Neural cell (in vitro differentiated cells): Measurements from ENCODE around the gene SIK3. TPM values are rescaled to one million over a fixed set of nuclear protein-coding genes. Genes with fewer than 3 reads are reported as not detected.
"Not testable (repeated sequence)": the region's sequence is repeated elsewhere in the genome, so short reads cannot be mapped to it uniquely, and the experiment has no call there.

Experiments
- H2AFZ ChIP-seq: fragments of 200-600, 300-800 bp; sonication (generic), shearing (Covaris generic); 2 replicates; pipeline ENCODE4 v1.6.0; 2014; ENCODE audit warnings: low read depth, mild to moderate bottlenecking, antibody characterized with exemption, low read length, moderate library complexity
- H3F3A ChIP-seq: fragments of 200-600 bp; shearing (Covaris generic); 2 replicates; pipeline ENCODE4 v1.6.1; 2016; ENCODE audit warnings: mild to moderate bottlenecking, moderate library complexity, mixed read lengths, antibody characterized with exemption, low read length; ENCODE audit not compliant: insufficient read depth, poor library complexity, severe bottlenecking
- H3K27ac ChIP-seq: fragments of 200-600, 300-800 bp; sonication (generic), shearing (Covaris generic); 2 replicates; pipeline ENCODE4 v1.5.1; 2014; ENCODE audit warnings: mild to moderate bottlenecking, low read length, moderate library complexity
- H3K27me3 ChIP-seq: fragments of 300-800, 200-600 bp; sonication (generic), shearing (Covaris generic); 2 replicates; pipeline ENCODE4 v1.6.0; 2014; ENCODE audit warnings: mild to moderate bottlenecking, low read depth, low read length, moderate library complexity; ENCODE audit not compliant: insufficient read depth
- H3K36me3 ChIP-seq: fragments of 300-800, 200-600 bp; sonication (generic), shearing (Covaris generic); 2 replicates; pipeline ENCODE4 v1.5.1; 2014; ENCODE audit warnings: mild to moderate bottlenecking, antibody characterized with exemption, low read length, moderate library complexity; ENCODE audit not compliant: insufficient read depth
- H3K4me2 ChIP-seq: fragments of 300-800, 200-600 bp; sonication (generic), shearing (Covaris generic); 2 replicates; pipeline ENCODE4 v1.6.0; 2014; ENCODE audit warnings: mild to moderate bottlenecking, low read length
- H3K4me3 ChIP-seq: fragments of 300-800, 200-600 bp; sonication (generic), shearing (Covaris generic); 2 replicates; pipeline ENCODE4 v1.5.1; 2014; ENCODE audit warnings: mild to moderate bottlenecking, low read length, moderate library complexity
- H3K79me2 ChIP-seq: fragments of 200-600 bp; shearing (Covaris generic); replicated peaks from 2 replicates; pipeline ENCODE4 v1.6.0; 2014; ENCODE audit warnings: mild to moderate bottlenecking, low read length, moderate library complexity; ENCODE audit not compliant: insufficient read depth
- H3K9ac ChIP-seq: fragments of 300-800, 200-600 bp; sonication (generic), shearing (Covaris generic); 2 replicates; pipeline ENCODE4 v1.6.1; 2016; ENCODE audit warnings: mild to moderate bottlenecking, low read length, mixed read lengths
- H3K9me2 ChIP-seq: fragments of 200-600 bp; shearing (Covaris generic); 2 replicates; pipeline ENCODE4 v1.6.1; 2016; ENCODE audit warnings: mild to moderate bottlenecking, low read length, mixed read lengths; ENCODE audit not compliant: insufficient read depth
- H3K9me3 ChIP-seq: fragments of 200-600, 300-800 bp; sonication (generic), shearing (Covaris generic); 2 replicates; pipeline ENCODE4 v1.6.1; 2016; ENCODE audit warnings: mild to moderate bottlenecking, mixed run types, low read length, moderate library complexity, mixed read lengths
- H4K20me1 ChIP-seq: fragments of 200-600 bp; shearing (Covaris generic); 2 replicates; pipeline ENCODE4 v1.6.1; 2016; ENCODE audit warnings: mild to moderate bottlenecking, mixed run types; ENCODE audit not compliant: insufficient read depth
- CTCF ChIP-seq: fragments of 450-650 bp; IDR thresholded peaks from 2 replicates; pipeline ENCODE4 v1.5.1; 2014; ENCODE audit warnings: antibody characterized with exemption, mild to moderate bottlenecking, moderate library complexity; ENCODE audit not compliant: poor library complexity, severe bottlenecking
- EP300 ChIP-seq: fragments of 450-650 bp; conservative IDR thresholded peaks from 2 replicates; pipeline ENCODE4 v1.6.1; 2014; ENCODE audit warnings: antibody characterized with exemption, mild to moderate bottlenecking, moderate library complexity; ENCODE audit not compliant: poor library complexity, severe bottlenecking
- EZH2 ChIP-seq: fragments of 200-600, 300-800 bp; shearing (Covaris generic), sonication (generic); IDR thresholded peaks from 2 replicates; pipeline ENCODE4 v1.6.1; 2014; ENCODE audit warnings: antibody characterized with exemption, low read length, borderline replicate concordance, mild to moderate bottlenecking; ENCODE audit not compliant: insufficient read depth, poor library complexity, severe bottlenecking
- MXI1 ChIP-seq: fragments of 450-650 bp; conservative IDR thresholded peaks from 2 replicates; pipeline ENCODE4 v1.6.1; 2014; ENCODE audit warnings: antibody characterized with exemption, mild to moderate bottlenecking; ENCODE audit not compliant: poor library complexity, severe bottlenecking
- POLR2AphosphoS5 ChIP-seq: IDR thresholded peaks from 2 replicates; pipeline ENCODE4 v1.6.1; 2012
- RAD21 ChIP-seq: fragments of 450-650 bp; conservative IDR thresholded peaks from 2 replicates; pipeline ENCODE4 v1.6.1; 2014; ENCODE audit warnings: antibody characterized with exemption, mild to moderate bottlenecking, moderate library complexity
- REST ChIP-seq: IDR thresholded peaks from 2 replicates; pipeline ENCODE4 v1.6.1; 2012; ENCODE audit warnings: borderline replicate concordance
- SMC3 ChIP-seq: fragments of 450-650 bp; conservative IDR thresholded peaks from 2 replicates; pipeline ENCODE4 v1.6.1; 2014; ENCODE audit warnings: antibody characterized with exemption, mild to moderate bottlenecking, moderate library complexity; ENCODE audit not compliant: poor library complexity
- TAF1 ChIP-seq: IDR thresholded peaks from 2 replicates; pipeline ENCODE4 v1.6.1; 2012; ENCODE audit warnings: low read depth
- polyA plus RNA-seq: library from polyadenylated mRNA; depleted of rRNA; stranded (reverse); fragments of >200 nt; gene quantifications from 2 replicates; pipeline ENCODE4 v1.2.3, GENCODE V29; 2014

SIK3 gene
- polyA plus RNA-seq, 1 donor from 2014 or later: 11.2 TPM

- no peak overlapping the region for H2AFZ ChIP-seq
- peaks cover 17% of the 10 kb centered on the region for H3K79me2 ChIP-seq
- H3K27ac ChIP-seq: no peak overlapping the region
- H3K27me3 ChIP-seq: no peaks in the 10 kb centered on the region
- H3K4me2 ChIP-seq: no peak overlapping the region
- TF ChIP-seq TAF1 (no peak), EZH2 (no peak), EP300 (no peak), POLR2AphosphoS5 (no peak), RAD21 (no peak), SMC3 (no peak), CTCF (no peak), MXI1 (no peak), REST (no peak)
- no peaks in the 10 kb centered on the region for H3K9me3 ChIP-seq
- H3K9ac ChIP-seq: no peak overlapping the region
- no peak overlapping the region for H3K4me3 ChIP-seq
- no peaks in the 10 kb centered on the region for H3K36me3 ChIP-seq
- H3F3A ChIP-seq: no peaks in the 10 kb centered on the region
- no peaks in the 10 kb centered on the region for H4K20me1 ChIP-seq
- no peaks in the 10 kb centered on the region for H3K9me2 ChIP-seq
Measured at GRCh38 chr11:117054382-117054781, 43.8 kb downstream of the SIK3 start.

- no peaks in the 10 kb centered on the region for H3K9me3 ChIP-seq
- no peak overlapping the region for H3K4me3 ChIP-seq
- no peaks in the 10 kb centered on the region for H3K9me2 ChIP-seq
- H3F3A ChIP-seq: no peaks in the 10 kb centered on the region
- TF ChIP-seq EP300 (no peak), REST (no peak), POLR2AphosphoS5 (no peak)
- H3K4me2 ChIP-seq: no peak overlapping the region
- H3K27ac ChIP-seq: no peak overlapping the region
- H2AFZ ChIP-seq: no peak overlapping the region
- no peaks in the 10 kb centered on the region for H3K36me3 ChIP-seq
- H3K27me3 ChIP-seq: no peaks in the 10 kb centered on the region
- no peak overlapping the region for H3K9ac ChIP-seq
- H4K20me1 ChIP-seq: no peaks in the 10 kb centered on the region
- peaks cover 13% of the 10 kb centered on the region for H3K79me2 ChIP-seq
Measured at GRCh38 chr11:117052196-117053149, 45.8 kb downstream of the SIK3 start.

- not testable (repeated sequence) for H3K9ac ChIP-seq, H3K9me3 ChIP-seq, H4K20me1 ChIP-seq, H3K4me2 ChIP-seq, H3K79me2 ChIP-seq, H3K4me3 ChIP-seq, H3K27me3 ChIP-seq, H3K36me3 ChIP-seq, H3K27ac ChIP-seq, H3K9me2 ChIP-seq, H3F3A ChIP-seq, H2AFZ ChIP-seq
Measured at GRCh38 chr11:117050121-117050520, 48.1 kb downstream of the SIK3 start.

GRCh38 chr11:117046627-117047026, 51.6 kb downstream of the SIK3 start:
- H3K27me3 ChIP-seq, H3K27ac ChIP-seq: not testable (repeated sequence)

More at GRCh38 chr11:117046627-117047026, 51.6 kb downstream of the SIK3 start:
- not testable (repeated sequence) for H2AFZ ChIP-seq, H3K4me3 ChIP-seq, H3F3A ChIP-seq, H3K9ac ChIP-seq, H3K79me2 ChIP-seq, H3K9me3 ChIP-seq, H3K9me2 ChIP-seq, H3K4me2 ChIP-seq, H4K20me1 ChIP-seq, H3K36me3 ChIP-seq
